ENCODE data around the gene HSD17B8.

Gene HSD17B8

GRCh38 chr6:33204415-33205190, at the start of gene HSD17B8:
Gene HSD17B8, plus strand, starts transcription at chr6:33204655. Its CDS starts 14 bp downstream, at chr6:33204669.
- H3K4me3 ChIP-seq (replicated peaks; ENCODE audit: low read depth, low read length): peak within 1 kb of the TSS; percentile 75
- TF ChIP-seq CTCF (IDR thresholded peaks at IDR 0.05; ENCODE audit: low read length, missing control alignments): no peak
- peak; percentile 88 for DNase-seq (ENCODE audit: low read depth)

- no peak for DNase-seq (ENCODE audit: low read depth)
- no peak overlapping the region for H3K4me3 ChIP-seq (replicated peaks; ENCODE audit: low read depth, low read length)
- TF ChIP-seq CTCF (IDR thresholded peaks at IDR 0.05; ENCODE audit: low read length, missing control alignments): no peak
Observed at GRCh38 chr6:33156561-33156960, 47.9 kb upstream of the HSD17B8 start.

- TF ChIP-seq CTCF (IDR thresholded peaks at IDR 0.05; ENCODE audit: low read length, missing control alignments): no peak
- no peak for DNase-seq (ENCODE audit: low read depth)
- H3K4me3 ChIP-seq (replicated peaks; ENCODE audit: low read depth, low read length): no peak overlapping the region
Observed at GRCh38 chr6:33156964-33157363, 47.5 kb upstream of the HSD17B8 start.

- TF ChIP-seq CTCF (IDR thresholded peaks at IDR 0.05; ENCODE audit: low read length, missing control alignments): no peak
- H3K4me3 ChIP-seq (replicated peaks; ENCODE audit: low read depth, low read length): no peak overlapping the region
- DNase-seq (ENCODE audit: low read depth): no peak
Observed at GRCh38 chr6:33160096-33160495, 44.4 kb upstream of the HSD17B8 start.

GRCh38 chr6:33160728-33161344, 43.6 kb upstream of the HSD17B8 start:
- H3K4me3 ChIP-seq (replicated peaks; ENCODE audit: low read depth, low read length): no peak overlapping the region
- TF ChIP-seq CTCF (IDR thresholded peaks at IDR 0.05; ENCODE audit: low read length, missing control alignments): no peak

GRCh38 chr6:33161354-33162331, 42.8 kb upstream of the HSD17B8 start:
- peak overlapping the region; percentile 51 for H3K4me3 ChIP-seq (replicated peaks; ENCODE audit: low read depth, low read length)
- peak; percentile 57 for DNase-seq (ENCODE audit: low read depth)
- TF ChIP-seq CTCF (IDR thresholded peaks at IDR 0.05; ENCODE audit: low read length, missing control alignments): peak; percentile 79

More at GRCh38 chr6:33160728-33161344, 43.6 kb upstream of the HSD17B8 start:
- DNase-seq (ENCODE audit: low read depth): peak; percentile 57
